CD4-positive, alpha-beta T cell treated with Interleukin-10 for 1 hour (primary cell): Measurements from ENCODE around the gene NPR1.
"Not testable (repeated sequence)": the region's sequence is repeated elsewhere in the genome, so short reads cannot be mapped to it uniquely, and the experiment has no call there.

Experiments
- DNase-seq: peaks from one replicate; pipeline ENCODE4 v3.0.0-alpha.2; 2020

NPR1 gene

DNA sequence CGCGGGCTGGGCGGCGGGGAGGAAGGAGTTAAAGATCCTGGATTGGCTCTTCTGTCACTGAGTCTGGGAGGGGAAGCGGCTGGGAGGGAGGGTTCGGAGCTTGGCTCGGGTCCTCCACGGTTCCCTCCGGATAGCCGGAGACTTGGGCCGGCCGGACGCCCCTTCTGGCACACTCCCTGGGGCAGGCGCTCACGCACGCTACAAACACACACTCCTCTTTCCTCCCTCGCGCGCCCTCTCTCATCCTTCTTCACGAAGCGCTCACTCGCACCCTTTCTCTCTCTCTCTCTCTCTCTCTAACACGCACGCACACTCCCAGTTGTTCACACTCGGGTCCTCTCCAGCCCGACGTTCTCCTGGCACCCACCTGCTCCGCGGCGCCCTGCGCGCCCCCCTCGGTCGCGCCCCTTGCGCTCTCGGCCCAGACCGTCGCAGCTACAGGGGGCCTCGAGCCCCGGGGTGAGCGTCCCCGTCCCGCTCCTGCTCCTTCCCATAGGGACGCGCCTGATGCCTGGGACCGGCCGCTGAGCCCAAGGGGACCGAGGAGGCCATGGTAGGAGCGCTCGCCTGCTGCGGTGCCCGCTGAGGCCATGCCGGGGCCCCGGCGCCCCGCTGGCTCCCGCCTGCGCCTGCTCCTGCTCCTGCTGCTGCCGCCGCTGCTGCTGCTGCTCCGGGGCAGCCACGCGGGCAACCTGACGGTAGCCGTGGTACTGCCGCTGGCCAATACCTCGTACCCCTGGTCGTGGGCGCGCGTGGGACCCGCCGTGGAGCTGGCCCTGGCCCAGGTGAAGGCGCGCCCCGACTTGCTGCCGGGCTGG lies at the start of gene NPR1:
Gene NPR1 (plus strand): TSS at position 170 of the 818 bp plus-strand sequence. CDS start 421 bp downstream, at position 591.
- no peak for DNase-seq

DNA sequence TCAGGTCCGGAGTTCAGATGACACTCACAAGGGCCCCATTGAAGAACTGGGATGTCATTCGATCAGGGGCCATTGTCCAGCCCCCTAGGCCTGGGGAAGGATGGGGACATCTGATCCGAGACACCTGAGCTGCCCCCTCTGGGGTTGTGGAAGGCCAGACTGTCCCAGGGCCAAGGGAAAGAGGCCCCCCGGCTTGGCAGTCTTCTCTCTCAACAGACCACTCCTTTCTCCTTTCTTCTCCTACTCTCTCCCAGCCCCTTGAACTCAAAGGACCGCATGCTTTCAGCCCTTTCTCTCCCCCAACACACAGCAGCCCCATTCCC lies 49.2 kb upstream of the NPR1 start:
- no peak for DNase-seq

DNA sequence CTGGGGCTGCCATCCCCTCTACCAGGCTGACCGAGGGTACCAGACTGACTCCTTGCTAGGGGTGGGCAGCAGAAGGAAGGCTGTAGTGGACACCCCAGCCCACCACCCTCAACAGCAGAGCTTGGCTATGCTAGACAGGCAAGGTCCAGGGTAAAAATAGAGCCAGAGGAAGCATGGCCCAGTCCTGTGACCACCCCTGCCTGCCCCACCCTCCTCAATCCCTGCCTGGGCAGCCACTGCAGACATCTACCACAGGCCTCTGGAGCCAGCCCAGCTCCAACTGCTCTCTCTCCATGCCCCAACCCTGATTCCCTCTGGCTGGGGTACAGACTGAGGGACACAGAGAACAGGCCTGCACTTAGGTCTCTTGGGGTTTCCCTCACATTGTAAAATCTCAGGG lies 48.5 kb upstream of the NPR1 start:
- DNase-seq = no peak

DNA sequence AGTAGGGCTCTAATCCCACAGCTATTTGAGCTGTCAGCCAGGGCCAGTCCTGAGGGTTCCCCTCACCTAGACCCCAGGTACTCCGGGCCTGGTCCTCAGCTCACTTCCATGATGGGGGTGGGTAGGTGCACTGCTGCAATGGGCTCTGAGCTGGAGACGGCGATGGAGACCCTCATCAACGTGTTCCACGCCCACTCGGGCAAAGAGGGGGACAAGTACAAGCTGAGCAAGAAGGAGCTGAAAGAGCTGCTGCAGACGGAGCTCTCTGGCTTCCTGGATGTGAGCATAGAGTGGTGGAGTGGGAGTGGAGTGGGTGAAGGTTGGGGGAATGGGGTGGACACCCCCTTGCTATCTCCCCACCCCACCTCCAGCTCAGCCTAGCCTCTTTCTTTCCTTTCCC lies 48.1 kb upstream of the NPR1 start:
- no peak for DNase-seq

DNA sequence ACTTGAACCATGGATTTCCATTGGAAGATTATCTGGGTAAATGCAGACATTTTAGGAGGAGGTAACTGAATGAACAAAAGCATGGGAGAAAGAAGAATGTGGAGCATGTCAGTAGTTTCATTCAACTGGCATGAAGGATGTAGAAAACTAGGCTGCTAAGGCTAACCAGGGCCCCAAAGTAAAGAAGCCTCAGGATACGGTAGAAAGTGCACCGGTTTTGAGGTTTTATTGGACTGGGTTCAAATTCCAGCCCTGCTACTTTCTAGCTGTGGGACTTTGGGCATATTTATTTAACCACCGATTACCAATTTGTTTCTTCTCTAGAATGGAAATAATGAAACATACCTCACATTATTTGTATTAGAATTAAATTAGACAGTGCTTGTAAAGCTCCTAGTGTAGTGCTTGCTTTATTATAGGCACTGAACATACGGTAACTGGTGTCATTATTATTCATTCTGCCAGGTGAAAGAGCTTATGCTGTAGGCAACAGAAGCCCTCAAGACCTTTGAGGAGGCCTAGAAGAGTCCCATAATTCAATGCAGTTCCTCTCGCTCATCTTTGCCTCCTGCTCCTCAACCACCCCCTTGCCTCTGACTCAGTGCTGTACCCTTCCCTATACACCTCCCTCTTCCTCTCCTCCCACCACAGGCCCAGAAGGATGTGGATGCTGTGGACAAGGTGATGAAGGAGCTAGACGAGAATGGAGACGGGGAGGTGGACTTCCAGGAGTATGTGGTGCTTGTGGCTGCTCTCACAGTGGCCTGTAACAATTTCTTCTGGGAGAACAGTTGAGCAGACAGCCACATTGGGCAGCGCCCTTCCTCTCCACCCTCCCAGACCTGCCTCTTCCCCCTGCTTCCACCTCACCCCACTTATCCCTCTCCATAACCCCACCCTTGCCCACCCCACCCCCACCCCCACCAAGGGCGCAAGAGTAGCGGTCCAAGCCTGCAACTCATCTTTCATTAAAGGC lies 47.2 kb upstream of the NPR1 start:
- no peak for DNase-seq

DNA sequence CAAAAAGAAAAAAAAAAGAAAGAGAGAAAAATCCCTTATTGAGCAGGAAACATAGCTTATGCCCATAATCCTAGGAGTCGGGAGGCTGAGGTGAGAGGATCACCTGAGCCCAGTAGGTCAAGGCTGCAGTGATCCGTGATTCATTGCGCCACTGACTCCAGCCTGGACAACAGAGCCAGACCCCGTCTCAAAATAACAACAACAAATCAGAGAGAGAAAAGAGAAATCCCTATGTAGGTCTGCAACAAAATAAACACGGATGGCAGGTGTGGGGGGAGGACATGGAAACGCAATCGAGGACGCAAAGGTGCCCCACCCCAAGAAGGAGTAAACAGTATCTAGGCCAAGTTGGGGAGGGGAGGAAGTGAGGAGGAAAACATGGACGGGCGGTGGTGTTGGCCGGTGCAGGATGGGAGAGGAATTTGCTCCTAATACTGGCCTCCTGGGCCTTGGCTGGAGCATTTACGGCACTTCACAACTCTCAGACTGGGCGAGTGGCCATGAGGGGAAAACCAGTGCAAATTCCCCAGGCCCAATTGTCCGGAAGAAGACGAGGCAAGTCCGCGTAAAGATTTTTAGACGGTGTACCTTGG lies 45.2 kb upstream of the NPR1 start:
- no peak for DNase-seq

DNA sequence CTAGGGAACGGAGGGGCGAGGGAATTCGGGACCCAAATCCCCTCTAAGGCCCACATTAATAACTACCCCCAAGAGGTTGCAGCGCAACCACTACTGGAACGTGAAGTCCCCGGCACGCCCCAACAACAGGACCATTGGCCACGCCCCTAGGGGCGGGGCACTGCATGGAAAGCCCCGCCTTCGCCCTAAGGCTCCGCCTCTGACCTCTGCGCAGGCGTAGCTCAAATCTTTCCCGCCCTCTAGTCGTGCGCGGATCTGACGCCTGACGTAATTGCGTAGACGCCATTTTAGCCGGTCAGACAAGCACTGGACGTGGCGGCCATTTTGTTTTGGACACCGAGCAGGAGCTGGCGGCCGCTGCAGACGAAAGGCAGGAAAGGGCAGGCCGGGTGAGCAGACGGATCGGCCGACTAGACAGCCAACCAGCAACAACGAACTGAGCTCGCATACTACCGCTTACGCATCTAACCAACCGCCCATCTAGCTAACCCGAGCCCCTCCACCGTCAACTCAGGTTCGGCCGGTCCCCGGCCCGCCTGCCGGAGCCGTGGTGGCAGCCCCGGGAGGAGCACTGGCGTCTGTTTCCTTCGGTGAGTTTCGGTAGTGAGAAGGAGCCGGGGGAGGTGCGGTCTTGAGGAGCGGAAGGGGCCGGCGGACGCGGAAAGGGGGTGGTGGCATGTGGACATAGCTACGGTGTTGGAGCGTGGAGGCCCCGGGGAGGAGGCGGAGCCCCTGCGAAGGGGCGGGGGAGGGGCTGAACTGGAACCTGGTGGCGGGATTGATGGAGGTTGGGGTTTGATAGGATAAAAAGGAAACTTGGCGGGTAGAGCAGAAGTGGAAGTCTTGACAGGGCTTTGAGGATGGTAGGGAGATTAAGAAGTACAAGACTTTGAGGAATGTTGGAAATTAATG lies 44.5 kb upstream of the NPR1 start, which contains the start of gene CHTOP:
Gene CHTOP (plus strand): TSS at position 313 of the 912 bp plus-strand sequence. CDS start 2,523 bp downstream, outside the sequence.
- peak; percentile 97 for DNase-seq

DNA sequence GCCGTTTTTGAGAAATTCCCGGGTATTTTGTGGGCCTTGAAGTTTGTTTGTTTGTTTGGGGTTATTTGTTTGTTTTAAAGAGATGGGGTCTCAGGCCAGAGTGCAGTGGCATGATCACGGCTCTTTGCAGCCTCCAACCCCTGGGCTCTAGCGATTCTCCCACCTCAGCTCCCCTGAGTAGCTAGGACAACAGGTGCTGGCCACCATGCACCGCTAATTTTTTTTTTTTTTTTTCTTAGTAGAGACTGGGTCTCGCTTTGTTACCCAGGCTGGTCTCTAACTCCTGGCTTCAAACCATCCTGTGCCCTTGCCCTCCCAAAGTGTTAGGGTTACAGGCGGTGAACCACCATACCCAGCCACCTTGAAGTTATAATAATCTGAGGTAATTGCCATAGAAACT lies 42.6 kb upstream of the NPR1 start:
- no peak for DNase-seq

DNA sequence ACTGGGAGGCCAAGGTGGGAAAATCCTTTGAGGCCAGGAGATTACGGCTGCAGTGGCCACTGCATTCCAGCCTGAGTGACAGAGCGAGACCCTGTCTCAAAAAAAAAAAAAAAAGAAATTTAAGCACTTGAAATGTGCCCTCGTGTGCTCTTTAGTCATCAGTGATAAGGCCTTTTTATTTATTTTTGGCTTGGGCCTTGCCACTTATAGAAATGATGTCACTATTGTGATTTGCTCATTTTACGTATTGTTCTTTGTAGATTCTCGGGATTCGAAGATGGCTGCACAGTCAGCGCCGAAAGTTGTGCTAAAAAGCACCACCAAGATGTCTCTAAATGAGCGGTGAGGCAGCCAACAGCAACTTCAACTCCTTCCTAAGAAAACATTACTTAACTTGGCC lies 42.2 kb upstream of the NPR1 start:
- no peak for DNase-seq

DNA sequence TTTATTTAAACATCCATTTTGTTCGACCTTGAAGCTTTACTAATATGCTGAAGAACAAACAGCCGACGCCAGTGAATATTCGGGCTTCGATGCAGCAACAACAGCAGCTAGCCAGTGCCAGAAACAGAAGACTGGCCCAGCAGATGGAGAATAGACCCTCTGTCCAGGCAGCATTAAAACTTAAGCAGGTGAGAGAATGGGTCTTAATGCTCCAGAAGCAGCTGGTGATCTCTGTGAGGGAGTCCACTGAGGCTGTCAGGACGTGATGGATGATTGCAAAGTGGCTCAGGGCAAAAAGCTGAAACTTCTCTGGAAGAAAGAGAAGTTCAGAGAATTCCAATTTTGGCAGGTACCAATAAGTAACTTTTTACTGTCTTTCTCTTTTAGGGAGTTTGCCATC lies 40.2 kb upstream of the NPR1 start:
- DNase-seq = no peak

DNA sequence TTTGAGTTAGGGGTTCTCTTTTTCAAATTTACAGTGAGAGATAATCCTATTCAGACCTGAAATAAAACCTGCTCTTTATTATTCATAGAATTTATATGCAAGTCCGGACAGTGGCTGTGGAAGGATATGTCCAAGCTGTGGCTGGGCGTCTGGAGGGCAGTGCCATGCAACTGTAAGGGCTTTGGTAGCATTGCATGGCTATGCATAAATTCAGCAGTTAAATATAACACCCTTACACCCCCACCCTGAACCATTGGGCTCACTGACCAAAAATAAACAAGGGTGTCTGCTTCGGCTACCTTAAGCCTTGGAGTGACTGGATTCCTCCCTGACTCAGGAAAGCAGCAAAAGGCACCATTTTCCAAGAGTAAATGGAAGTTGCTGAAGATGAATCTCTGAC lies 39.2 kb upstream of the NPR1 start:
- DNase-seq = no peak

DNA sequence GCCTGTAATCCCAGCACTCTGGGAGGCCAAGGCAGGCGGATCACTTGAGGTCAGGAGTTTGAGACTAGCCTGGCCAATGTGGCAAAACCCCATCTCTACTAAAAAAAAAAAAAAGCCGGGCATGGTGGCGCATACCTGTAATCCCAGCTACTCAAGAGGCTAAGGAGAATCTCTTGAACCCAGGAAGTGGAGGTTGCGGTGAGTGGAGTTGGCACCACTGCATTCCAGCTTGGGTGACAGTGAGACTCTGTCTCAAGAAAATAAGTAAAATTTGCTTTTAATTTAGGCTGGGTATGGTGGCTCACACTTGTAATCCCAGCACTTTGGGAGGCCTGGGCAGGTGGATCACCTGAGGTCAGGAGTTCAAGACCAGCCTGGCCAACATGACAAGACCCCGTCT lies 38.3 kb upstream of the NPR1 start:
- DNase-seq = not testable (repeated sequence)

DNA sequence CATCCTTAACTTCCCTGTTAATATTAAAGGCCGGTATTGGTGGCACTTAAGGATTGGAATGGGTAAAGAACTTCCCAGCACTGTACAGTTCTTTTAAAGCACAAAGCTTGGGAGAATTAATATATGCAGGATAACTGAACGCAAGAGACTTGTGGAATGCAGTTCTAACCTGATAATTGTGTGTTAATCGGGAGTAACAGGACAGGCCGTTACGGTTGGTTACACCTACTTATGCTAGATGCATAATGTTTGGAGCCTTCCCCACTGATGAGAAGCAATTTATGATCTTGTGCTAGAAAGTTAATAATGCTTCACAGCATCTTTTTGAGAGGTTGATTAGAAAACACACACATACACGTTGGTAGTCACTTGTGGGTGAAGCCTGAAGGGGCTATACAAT lies 37.6 kb upstream of the NPR1 start:
- no peak for DNase-seq

DNA sequence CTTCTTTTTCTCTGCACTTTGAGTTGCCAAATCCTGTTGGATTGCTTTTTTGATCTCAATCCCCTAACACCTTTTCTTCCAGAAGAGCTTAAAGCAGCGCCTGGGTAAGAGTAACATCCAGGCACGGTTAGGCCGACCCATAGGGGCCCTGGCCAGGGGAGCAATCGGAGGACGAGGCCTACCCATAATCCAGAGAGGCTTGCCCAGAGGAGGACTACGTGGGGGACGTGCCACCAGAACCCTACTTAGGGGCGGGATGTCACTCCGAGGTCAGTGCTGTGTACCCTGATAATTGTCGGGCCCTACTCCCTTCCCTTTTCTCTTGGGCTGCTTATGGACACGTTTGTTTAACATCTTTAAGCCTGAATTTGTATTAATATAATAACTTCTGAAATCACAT lies 36.3 kb upstream of the NPR1 start:
- DNase-seq = no peak

DNA sequence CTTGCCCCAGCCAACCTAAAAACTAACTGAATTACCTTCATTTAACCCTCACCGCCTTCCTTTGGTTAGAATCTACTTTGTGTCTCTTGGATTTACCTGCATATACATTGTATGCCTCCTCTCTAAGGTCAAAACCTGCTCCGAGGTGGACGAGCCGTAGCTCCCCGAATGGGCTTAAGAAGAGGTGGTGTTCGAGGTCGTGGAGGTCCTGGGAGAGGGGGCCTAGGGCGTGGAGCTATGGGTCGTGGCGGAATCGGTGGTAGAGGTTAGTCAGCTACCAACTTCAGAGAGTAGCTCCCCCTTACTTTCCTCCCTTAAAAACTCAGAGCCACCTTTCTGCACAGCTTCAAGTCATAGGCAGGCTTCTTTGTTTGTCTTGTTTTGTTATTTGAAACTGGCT lies 35.4 kb upstream of the NPR1 start:
- DNase-seq = no peak

DNA sequence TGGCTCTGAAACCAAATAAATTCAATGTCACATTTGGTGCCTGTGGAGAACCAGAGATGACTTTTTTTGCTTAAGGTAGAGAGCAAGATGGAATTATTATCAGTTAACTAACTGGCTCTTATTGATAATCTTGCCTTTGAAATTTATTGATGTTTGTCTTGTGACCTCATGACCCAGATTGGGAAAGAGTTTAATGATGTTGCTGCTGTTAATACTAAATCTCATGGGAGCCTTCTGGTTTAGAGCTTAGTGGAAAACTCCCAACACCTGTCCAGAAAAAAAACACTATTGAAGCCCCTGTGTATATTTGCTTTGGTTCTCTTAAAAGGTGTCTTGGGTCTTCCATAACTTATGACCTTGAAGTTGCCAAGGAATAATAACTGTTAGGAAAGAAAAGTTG lies 34.7 kb upstream of the NPR1 start:
- DNase-seq = no peak

DNA sequence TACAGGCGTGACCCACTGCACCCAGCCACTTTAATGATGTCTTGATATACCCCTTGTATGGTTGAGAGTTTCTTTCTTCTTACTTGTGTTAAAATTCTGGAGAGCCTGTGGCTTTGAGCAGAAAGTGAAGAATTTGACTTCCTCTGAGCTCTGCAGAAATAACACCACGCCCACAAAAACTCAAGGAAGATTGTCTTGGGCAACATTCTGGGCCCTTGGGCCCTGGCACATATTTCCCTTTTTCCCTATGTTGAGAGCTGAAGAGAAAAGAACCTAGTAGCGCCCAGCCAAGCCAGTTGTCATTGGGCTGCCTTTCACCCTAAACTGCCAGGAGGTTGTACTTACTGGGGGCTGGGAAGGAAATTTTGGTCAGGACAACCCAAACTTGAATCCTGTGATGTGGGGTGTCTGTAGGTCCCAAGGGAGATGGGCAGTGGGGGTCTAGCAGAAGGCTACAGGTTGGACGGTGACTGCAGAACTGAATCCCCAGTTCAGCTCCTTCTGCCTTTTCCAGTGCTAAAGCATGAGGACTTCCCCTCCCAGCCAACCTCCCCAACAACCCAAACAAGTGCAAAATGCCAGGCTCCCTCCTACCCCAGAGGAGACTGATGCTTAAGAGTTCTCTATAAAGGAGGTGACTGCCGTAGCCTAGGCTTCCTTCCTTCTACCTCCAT lies 31.7 kb upstream of the NPR1 start:
- DNase-seq = no peak

DNA sequence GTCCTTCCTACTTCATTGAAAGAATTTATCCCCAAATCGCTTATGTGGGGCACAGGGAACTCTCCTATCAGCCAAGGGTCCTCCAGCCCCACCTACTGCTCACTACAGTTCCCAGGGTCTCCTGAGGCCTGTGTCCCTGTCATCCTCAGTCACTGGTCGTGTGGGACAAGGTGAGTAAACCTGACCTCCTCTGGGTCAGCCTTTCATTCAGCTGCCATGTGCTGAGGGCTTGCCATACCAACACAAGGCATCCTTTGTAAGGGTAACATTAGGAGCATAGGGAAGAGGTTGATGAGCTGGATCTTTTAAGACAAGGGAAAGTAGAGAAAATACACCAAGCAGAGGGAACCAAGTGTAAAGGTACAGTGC lies 31.2 kb upstream of the NPR1 start:
- DNase-seq = no peak

DNA sequence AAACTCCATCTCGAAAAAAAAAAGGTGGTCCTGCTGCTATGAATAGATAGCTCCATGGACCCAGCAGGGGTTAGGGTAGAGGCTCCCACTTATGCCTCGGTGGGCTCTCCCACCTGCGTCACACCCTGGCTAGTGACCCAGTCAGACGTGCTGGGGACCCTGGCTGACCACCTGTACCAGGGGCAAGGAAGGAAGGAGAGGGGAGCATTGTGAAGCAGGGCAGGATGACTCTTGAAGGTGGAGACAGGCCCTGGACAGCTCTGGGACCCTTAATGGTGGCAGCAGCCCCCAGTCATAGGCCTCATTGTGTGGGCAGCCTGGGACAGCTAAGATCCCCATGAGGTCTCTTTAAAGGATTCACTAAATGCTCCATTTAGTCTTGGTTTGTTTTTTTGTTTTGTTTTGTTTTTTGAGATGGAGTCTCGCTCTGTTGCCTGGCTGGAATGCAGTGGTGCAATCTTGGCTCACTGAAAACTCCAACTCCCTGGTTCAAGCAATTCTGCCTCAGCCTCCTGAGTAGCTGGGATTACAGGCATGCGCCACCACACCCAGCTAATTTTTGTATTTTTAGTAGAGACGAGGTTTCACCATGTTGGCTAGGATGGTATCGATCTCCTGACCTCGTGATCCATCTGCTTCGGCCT lies 30.4 kb upstream of the NPR1 start:
- no peak for DNase-seq

DNA sequence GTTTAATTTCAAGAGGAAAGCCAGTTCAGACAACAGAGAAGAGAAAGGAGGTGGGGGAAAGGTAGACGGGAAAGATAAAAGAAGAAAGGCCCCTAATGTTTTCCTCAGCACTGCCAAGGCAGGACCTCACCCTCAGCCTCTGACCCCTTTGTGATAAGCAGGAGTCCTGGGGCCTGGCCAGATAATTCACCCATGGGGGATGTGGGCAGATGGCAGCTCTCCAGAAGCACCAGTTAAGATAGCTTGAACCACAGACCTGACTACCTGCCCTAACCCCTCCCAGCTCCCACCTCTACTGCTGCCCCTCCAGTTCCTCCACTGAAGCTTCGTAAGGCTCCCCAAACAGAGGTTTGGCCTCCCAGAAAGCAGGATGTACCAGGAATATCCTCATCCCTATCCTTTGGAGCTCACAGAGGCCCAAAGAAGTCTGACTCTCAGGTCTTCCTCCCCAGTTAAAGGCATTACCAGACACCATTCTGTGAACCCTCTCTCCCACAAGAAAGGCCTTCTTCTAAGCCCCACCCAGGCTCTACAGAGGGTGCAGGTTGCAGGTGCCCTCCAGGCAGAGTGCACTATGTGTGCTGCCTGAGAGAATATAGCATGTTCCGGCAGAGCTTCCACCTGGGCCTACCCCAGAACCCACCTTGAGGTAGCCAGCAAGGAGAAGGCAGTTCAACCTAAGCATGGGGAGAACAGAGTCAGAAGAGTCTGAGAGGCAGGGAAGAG lies 29.2 kb upstream of the NPR1 start:
- DNase-seq = no peak

DNA sequence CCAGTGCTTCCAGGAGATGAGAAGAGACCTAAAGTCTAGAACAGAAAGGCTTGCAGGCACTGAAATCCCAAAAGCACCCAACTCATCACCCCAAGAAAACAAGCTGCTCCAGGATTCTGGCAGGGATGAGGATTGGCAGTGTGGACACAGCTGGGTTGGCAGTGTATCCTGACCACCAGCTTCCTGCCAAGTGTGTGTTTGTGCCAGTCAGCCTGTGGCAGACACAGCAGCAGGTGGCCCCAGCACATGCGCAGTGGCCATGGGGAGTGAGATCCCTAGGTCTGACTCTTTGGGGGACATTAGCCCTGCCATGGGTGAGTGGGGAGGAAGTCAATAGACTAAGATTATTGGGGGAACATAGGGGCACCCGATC lies 28.6 kb upstream of the NPR1 start:
- no peak for DNase-seq
